HG02938 (cell line): ENCODE results near the gene MBOAT1.
A peak's percentile ranks its signal among the peaks of the same experiment; 100 is the strongest.
"Not testable (repeated sequence)": the region's sequence is repeated elsewhere in the genome, so short reads cannot be mapped to it uniquely, and the experiment has no call there.

ENCODE experiments used
- ATAC-seq: cut with Tn5 transposase; IDR thresholded peaks from one replicate; pipeline ENCODE4 v1.9.1; 2021; ENCODE audit warnings: mild to moderate bottlenecking, moderate library complexity; ENCODE audit not compliant: unreplicated experiment

MBOAT1 gene

DNA sequence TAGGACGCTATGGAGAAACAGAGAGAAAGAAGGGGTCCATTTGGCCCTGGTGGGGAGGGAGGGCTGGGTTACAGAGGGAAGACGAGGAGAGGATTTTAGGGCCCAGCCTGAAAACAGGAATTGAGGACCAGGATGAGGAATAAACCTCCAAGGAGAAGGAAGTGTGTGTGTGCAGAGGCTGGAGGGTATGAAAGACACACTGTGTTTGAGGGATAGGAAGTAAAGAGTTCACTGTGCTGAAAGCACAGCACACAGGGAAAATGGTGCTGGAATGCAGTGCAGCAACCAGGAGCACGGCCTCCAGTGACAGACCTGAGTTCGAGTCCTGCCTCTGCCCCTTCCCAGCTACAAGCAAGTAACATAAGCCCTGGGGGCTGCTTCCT lies 7.8 kb downstream of the MBOAT1 start:
- no peak for ATAC-seq

DNA sequence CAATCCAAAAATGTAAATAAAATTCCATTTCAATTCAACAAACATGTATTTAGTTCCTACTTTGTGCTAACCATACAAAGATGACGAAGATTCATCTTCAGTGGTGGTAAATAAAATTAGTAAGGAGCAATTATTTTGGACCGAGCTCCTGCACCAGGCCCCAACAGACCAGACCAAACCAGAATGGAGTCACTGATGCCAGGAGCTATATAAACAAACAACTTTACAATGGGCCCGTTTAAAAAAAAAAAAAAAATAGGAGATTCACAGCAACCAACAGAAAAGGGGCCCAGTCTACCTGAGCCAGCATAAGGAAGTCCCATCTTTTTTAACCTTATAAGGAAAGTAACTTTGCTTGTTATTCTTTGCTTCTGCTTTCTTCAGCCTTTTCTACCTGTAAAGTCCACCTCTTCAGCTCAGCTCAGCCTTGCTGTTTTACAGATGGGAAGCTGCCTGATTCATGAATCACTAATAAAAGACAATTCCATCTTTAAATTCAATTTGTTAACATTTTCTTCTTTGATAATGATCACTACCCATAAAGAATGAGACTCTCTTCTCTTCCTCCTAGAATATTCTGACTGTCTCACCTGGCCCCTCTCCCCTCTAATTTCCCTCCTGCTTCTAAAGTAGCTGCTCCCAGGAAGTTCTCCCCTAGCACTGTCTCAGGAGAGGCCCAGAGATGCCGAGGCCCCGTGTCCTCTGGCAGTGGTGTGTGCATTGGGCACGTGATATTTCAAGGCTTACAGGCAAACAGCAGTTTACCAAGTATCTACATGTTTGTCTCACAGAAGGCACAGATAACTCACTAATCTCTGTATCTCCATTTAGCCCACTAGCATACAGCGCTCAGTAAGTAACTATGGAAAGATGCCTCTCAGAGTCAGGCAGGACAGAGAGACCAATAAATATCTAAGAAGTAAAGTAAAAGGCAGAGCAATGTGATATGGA lies 8.4 kb downstream of the MBOAT1 start:
- no peak for ATAC-seq

- no peak for ATAC-seq
Measured at GRCh38 chr6:20202699-20203302, 9.5 kb downstream of the MBOAT1 start.

DNA sequence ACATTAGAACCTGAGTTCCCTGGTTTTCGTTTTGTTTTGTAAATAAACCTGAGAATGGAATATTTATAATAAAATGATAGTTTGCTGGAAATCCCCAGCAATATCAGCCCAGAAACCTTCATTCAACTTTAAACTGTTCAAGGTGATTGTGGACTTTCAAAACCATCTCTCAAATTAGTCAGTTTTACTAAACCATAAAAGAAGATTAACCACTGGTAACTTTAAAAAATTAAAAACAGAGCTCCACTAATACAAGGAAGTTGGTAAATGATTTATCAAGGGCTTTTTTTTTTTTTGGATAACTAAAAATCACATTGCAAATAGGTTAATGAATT lies 10.0 kb downstream of the MBOAT1 start:
- peak; percentile 38 for ATAC-seq

- no peak for ATAC-seq
Measured at GRCh38 chr6:20200761-20201630, 11.3 kb downstream of the MBOAT1 start.

DNA sequence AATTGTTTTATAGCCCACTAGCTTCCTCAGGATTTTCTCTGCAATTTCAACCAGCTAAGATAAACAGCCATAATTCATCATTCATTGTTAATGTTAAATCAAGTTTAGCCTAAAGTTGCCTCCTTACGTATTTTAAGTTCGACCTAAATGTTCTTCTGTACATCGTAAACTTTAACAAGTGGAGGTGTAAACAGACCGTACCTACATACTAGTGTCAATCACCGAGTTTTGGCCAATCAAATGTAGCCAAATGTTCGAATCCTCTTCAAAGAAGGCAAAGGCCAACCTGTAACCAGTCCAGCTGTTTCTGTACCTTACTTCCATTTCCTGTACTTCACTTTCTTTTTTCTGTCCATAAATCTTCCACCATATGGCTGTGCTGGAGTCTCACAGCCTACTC lies 13.5 kb downstream of the MBOAT1 start:
- ATAC-seq = no peak

GRCh38 chr6:20198156-20198774 lies 14.0 kb downstream of the MBOAT1 start:
- no peak for ATAC-seq

GRCh38 chr6:20197251-20197650 lies 15.0 kb downstream of the MBOAT1 start:
- ATAC-seq = no peak

DNA sequence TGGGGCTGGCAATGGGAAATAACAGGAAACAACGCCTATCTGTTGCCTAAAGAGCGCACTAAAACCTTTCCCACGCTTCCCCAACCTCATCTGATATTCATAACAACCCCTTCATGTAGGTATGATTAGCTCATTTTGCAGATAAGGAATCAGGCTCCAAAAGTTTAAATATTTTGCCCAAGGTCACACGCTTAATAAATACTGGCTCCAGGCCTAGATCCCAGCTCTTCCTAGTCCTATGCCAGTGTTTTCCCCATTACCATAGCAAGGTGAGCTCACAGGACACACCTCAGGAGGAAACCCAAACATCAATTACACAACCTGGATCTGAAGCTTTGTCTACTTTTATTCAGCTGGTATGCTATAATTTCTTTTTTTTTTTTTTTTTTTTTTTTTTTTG lies 19.6 kb downstream of the MBOAT1 start:
- ATAC-seq = no peak

DNA sequence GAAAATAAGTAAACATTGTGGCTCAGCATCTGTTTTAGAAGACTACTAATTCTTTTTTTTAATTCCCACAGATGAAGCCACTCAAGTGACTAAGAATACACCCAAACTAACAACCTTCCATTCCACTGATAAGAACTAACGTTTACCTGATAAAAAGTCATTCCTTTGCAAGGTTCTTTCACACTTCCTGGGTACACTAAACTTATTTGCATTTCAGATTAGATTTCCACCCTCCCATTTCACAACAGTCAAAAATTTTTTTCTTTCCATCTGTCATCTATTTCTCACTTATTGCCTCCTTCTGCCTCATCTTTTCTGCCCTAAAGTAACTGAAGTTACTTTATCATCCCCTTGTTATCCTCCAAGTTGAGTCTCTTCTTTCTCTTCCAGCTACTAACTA lies 20.3 kb downstream of the MBOAT1 start:
- no peak for ATAC-seq

DNA sequence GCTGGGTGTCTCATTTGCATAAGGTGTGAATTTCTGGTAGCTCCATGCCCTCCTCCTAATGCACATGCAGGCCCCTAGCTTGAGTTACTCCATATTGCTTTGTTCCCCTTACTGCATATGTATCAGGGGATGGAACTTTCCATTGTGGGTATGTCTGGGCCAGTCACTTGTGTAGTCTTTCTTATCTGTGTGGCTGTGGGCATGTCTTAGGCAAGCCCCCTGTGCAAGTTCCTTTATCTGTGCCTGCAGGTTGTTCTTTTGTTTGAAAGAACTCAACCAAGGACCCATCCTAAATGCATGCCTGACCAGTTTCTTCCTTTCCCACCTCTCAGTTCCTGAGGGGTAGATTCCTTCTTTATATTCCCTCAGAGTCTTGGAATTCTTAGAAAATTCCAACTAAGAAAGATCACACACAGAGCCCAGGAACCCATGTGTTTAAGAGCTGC lies 23.6 kb downstream of the MBOAT1 start:
- ATAC-seq = no peak

GRCh38 chr6:20186981-20187380 lies 25.3 kb downstream of the MBOAT1 start:
- no peak for ATAC-seq

GRCh38 chr6:20183706-20184105 lies 28.6 kb downstream of the MBOAT1 start:
- no peak for ATAC-seq

DNA sequence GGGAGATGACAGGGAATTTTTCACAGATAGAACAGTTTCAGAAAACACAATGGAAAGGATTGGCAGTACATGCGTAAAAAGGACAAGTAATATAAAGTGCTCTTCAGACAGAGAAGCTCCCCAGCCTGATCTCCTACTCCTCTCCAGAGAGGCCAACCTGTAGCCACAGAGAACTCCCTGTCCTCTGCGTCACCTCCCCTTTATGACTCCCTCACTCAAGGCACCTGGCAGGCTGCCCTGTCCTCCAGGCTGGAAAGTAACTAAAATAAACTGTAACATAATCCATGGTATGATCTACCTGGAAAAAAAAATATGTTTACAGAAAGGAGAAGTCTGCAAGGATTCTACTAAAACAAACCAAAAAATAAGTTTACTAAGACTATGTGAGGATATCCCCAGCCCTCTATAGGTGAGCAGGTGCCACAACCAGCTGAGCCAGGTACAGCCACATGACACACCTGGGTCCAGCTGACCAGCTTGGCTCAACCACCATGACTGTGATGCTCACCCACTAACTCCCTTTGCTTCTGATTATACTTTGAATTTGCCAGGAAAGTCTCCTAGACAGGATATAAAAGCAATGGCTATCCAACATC lies 29.2 kb downstream of the MBOAT1 start:
- no peak for ATAC-seq

- ATAC-seq = no peak
Measured at GRCh38 chr6:20182069-20182468, 30.2 kb downstream of the MBOAT1 start.

DNA sequence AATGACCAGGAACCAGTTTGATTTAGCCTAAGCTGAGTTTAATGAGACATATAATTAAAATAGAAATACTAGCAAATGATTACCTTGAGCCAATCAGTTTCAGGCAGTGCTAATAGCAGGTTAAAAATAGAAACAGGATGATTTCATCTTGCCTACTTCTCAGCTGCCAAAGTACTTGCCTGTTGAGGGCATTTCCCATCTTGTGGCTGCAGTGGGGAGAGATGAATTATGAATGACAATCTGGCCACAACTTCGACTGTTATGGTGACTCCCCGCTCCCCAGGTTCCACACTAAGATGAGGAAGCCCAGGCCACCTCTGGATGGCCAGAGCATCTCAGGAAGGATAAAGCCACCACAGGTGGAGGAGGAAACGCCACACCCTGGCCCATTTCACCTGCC lies 31.3 kb downstream of the MBOAT1 start:
- peak; percentile 57 for ATAC-seq

DNA sequence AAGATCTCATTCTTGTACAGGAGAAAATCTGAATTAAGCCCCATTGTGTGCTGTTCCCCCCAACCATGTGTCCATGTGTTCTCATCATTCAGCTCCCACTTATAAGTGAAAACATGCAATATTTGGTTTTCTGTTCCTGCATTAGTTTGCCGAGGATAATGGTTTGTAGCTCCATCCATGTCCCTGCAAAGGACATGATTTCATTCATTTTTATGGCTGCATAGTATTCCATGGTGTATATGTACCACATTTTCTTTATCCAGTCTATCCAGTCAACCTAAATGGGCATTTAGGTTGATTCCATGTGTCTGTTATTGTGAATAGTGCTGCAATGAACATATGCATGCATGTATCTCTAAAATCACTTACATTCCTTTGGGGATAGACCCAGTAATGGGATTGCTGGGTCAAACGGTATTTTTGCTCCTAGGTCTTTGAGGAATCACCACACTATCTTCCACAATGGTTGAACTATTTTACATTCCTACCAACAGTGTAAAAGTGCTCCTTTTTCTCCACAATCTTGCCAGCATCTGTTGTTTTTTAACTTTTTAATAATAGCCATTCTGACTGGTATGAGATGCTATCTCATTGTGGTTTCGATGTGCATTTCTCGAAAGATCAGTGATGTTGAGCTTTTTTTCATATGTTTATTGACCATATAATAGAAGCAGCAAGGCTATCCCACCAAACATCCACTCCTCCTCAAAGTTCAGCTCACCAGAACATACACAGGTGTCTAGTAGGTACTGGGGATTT lies 32.8 kb downstream of the MBOAT1 start:
- not testable (repeated sequence) for ATAC-seq

GRCh38 chr6:20178327-20178726 lies 33.9 kb downstream of the MBOAT1 start:
- ATAC-seq = no peak

DNA sequence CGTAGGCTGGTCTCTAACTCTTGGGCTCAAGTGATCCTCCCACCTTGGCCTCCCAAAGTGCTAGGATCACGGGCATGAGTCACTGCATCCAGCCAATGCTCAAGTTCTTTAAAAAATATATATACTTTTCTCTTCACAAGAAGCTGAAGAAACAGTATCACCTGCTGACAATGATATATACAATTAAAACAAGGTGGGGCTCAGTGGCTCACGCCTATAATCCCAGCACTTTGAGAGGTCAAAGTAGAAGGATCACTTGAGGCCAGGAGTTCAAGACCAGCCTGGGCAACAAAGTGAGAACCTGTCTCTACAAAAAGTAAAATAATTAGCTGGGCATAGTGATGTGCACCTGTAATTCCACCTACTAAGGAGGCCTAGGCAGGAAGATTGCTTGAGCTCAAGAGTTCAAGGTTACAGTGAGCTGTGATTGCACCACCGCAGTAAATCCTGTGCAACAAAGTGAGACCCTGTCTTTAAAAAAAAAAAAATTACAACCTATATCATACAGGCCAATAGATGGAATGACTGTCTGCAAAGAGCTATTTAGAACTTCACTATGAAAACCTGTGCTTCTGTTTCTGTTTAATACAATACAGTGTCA lies 36.4 kb downstream of the MBOAT1 start:
- no peak for ATAC-seq
